ENCODE data around the gene MRM1.

The MRM1 gene

GRCh38 chr17:36601303-36602029 is at the start of gene MRM1:
MRM1 (plus strand) TSS chr17:36601583; CDS start chr17:36601811, 228 bp downstream.
- peak; percentile 99 for DNase-seq (ENCODE audit: low spot score)

- DNase-seq (ENCODE audit: low spot score), result no peak
These were observed 47.9 kb upstream of the MRM1 start for GRCh38 chr17:36553459-36553858.

- DNase-seq (ENCODE audit: low spot score), result no peak
These were observed 35.3 kb upstream of the MRM1 start for GRCh38 chr17:36566081-36566480.

GRCh38 chr17:36575028-36575427 is 26.4 kb upstream of the MRM1 start:
- DNase-seq (ENCODE audit: low spot score), result no peak

- DNase-seq (ENCODE audit: low spot score), result no peak
These were observed 24.6 kb upstream of the MRM1 start for GRCh38 chr17:36576793-36577192.

GRCh38 chr17:36578671-36579070 is 22.7 kb upstream of the MRM1 start:
- no peak for DNase-seq (ENCODE audit: low spot score)

- no peak for DNase-seq (ENCODE audit: low spot score)
These were observed 17.6 kb upstream of the MRM1 start for GRCh38 chr17:36583787-36584186.

- DNase-seq (ENCODE audit: low spot score), result no peak
These were observed 15.2 kb upstream of the MRM1 start for GRCh38 chr17:36586138-36586537.

GRCh38 chr17:36590082-36590481 is 11.3 kb upstream of the MRM1 start:
- no peak for DNase-seq (ENCODE audit: low spot score)

GRCh38 chr17:36591434-36592315 is 9.7 kb upstream of the MRM1 start, which contains the start of gene DHRS11:
DHRS11 (plus strand) TSS chr17:36591879; CDS start chr17:36592010, 131 bp downstream.
- DNase-seq (ENCODE audit: low spot score), result peak; percentile 99

- peak; percentile 72 for DNase-seq (ENCODE audit: low spot score)
These were observed 9.1 kb upstream of the MRM1 start for GRCh38 chr17:36592316-36592715.

- DNase-seq (ENCODE audit: low spot score), result no peak
These were observed 8.6 kb upstream of the MRM1 start for GRCh38 chr17:36592716-36593321.

GRCh38 chr17:36593656-36594316 is 7.6 kb upstream of the MRM1 start:
- no peak for DNase-seq (ENCODE audit: low spot score)

GRCh38 chr17:36594626-36595401 is 6.6 kb upstream of the MRM1 start:
- no peak for DNase-seq (ENCODE audit: low spot score)

GRCh38 chr17:36597226-36597625 is 4.2 kb upstream of the MRM1 start:
- DNase-seq (ENCODE audit: low spot score), result no peak

GRCh38 chr17:36597866-36598777 is 3.3 kb upstream of the MRM1 start:
- DNase-seq (ENCODE audit: low spot score), result no peak

GRCh38 chr17:36598951-36599401 is 2.4 kb upstream of the MRM1 start:
- no peak for DNase-seq (ENCODE audit: low spot score)

GRCh38 chr17:36599546-36600250 is 1.7 kb upstream of the MRM1 start:
- DNase-seq (ENCODE audit: low spot score), result no peak

- DNase-seq (ENCODE audit: low spot score), result no peak
These were observed 918 bp upstream of the MRM1 start for GRCh38 chr17:36600465-36600864.

- DNase-seq (ENCODE audit: low spot score), result no peak
These were observed 464 bp upstream of the MRM1 start for GRCh38 chr17:36600936-36601302.

All from D341Med (cell line).